Stomach (tissue), 9 donors: ENCODE results near the gene ARF1. TPM values are rescaled to one million over a fixed set of nuclear protein-coding genes. Genes with fewer than 3 reads are reported as not detected.

Source experiments
- DNase-seq, 2 donors: peaks; one replicate each; pipeline versions ENCODE4 v3.0.0 to v3.0.0-alpha.2; 2013 to 2019
- H3K27ac ChIP-seq, 5 donors: fragments of 200-600 bp in 4 of 5; sonication (generic) in 4 of 5; one replicate each; pipeline ENCODE4 v1.5.1; 2013 to 2019; ENCODE audit warnings: mild to moderate bottlenecking in 1 of 5, moderate library complexity in 1 of 5
- H3K27me3 ChIP-seq, 3 donors: fragments of 200-600 bp; sonication (generic); one replicate each; pipeline ENCODE4 v1.5.1; 2017 to 2019; ENCODE audit warnings: mixed run types in 1 of 3
- H3K36me3 ChIP-seq, 4 donors: fragments of 200-600 bp; sonication (generic); 1 replicate in 3 of 4; 2 replicates in 1 of 4; pipeline ENCODE4 v1.5.1; 2016 to 2019
- H3K4me1 ChIP-seq, 4 donors: fragments of 200-600 bp; sonication (generic); one replicate each; pipeline ENCODE4 v1.5.1; 2016 to 2019
- H3K4me3 ChIP-seq, 4 donors: fragments of 200-600 bp; sonication (generic) in 3 of 4; one replicate each; pipeline ENCODE4 v1.5.1; 2016 to 2019; ENCODE audit warnings: mild to moderate bottlenecking in 1 of 4
- H3K9me3 ChIP-seq, 4 donors: fragments of 200-600 bp; sonication (generic); one replicate each; pipeline ENCODE4 v1.5.1; 2016 to 2019
- EP300 ChIP-seq: sonication (generic); formaldehyde crosslinking; IDR thresholded peaks from one replicate; pipeline ENCODE4 v1.6.1; 2017; ENCODE audit warnings: antibody characterized with exemption
- POLR2A ChIP-seq, 4 donors: fragments of 450-650 bp; IDR thresholded peaks; one replicate each; pipeline ENCODE4 v1.6.1; 2016; ENCODE audit warnings: antibody characterized with exemption in 4 of 4, control low read depth in 2 of 4, mild to moderate bottlenecking in 1 of 4, moderate library complexity in 1 of 4
- POLR2AphosphoS5 ChIP-seq, 3 donors: sonication (generic); formaldehyde crosslinking; IDR thresholded peaks; one replicate each; pipeline ENCODE4 v1.6.1; 2016; ENCODE audit warnings: antibody characterized with exemption in 3 of 3
- WGBS, 5 donors: extraction: QIAGEN DNeasy Blood & Tissue Kit in 3 of 5; methylation state at CpG; one replicate each; pipeline versions ENCODE4 v1.1.5 to v1.1.7; 2013 to 2018; 5-methylcytosine and 5-hydroxymethylcytosine counted together
- intact Hi-C: fragments of 100-400 bp; cut with DNase I; formaldehyde crosslinking; loops from one replicate; pipeline ENCODE4 v1.15.1; 2023; ENCODE audit warnings: low total_unique reads
- polyA plus RNA-seq, 3 donors: library from polyadenylated mRNA; stranded (reverse); fragments of 200-250 nt; gene quantifications; one replicate each; pipeline ENCODE4 v1.2.3, GENCODE V29; 2013
- small RNA-seq, 4 donors: library from RNA; depleted of rRNA; stranded (forward); fragments of <200 nt; gene quantifications; one replicate each; pipeline ENCODE3, GENCODE V24; 2016
- total RNA-seq, 5 donors: library from RNA; depleted of rRNA; stranded (reverse); fragments of >200 nt; gene quantifications; one replicate each; pipeline versions ENCODE4 v1.1.0 to v1.2.3, GENCODE V29; 2014 to 2016
- TF ChIP-seq, protein P1 (sequence below), 7 experiments: fragments of 450-650 bp in 4 of 7; fragments of 200-600 bp in 3 of 7; sonication (generic) in 3 of 7; IDR thresholded peaks; one replicate each; pipeline ENCODE4 v1.5.1; 2016 to 2019; ENCODE audit warnings: antibody characterized with exemption in 7 of 7, control low read depth in 2 of 7, mild to moderate bottlenecking in 1 of 7
- donor health status: healthy with polysubstance abuse.
- donor health status: Bipolar disorder and iron deficiency.
- donor health status: healthy.

The ARF1 gene
- total and polyA plus RNA-seq, 8 donors = 111 to 310 (median 200) TPM

DNA sequence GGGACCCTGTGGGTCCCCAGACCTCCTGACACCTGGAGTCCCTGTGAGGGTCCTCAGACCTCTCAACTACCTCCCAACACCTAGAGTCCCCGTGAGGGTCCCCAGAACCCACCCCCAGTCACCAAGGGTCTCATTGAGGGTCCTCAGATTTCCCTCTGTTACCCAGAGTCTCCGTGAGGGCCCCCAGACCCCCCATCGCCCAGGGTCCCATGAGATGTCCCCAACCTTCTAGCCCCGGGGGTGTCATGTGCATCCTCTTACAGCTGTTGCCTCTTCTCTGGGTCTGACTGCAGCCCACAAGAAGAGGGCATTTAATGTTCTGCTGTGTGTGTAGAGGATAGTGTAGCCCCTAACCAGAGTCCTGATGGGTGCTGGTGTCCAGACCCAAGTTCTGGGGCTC lies 65.3 kb downstream of the ARF1 start:
- intact Hi-C loops = loop anchor here (10.0 kb wide), 1 partner anchor 53 kb away; no protein-coding TSS in a partner anchor
- TF ChIP-seq EP300 = no peak
- no peak for TF ChIP-seq POLR2A (IDR thresholded peaks at IDR 0.05)
- TF ChIP-seq, protein P1, sequence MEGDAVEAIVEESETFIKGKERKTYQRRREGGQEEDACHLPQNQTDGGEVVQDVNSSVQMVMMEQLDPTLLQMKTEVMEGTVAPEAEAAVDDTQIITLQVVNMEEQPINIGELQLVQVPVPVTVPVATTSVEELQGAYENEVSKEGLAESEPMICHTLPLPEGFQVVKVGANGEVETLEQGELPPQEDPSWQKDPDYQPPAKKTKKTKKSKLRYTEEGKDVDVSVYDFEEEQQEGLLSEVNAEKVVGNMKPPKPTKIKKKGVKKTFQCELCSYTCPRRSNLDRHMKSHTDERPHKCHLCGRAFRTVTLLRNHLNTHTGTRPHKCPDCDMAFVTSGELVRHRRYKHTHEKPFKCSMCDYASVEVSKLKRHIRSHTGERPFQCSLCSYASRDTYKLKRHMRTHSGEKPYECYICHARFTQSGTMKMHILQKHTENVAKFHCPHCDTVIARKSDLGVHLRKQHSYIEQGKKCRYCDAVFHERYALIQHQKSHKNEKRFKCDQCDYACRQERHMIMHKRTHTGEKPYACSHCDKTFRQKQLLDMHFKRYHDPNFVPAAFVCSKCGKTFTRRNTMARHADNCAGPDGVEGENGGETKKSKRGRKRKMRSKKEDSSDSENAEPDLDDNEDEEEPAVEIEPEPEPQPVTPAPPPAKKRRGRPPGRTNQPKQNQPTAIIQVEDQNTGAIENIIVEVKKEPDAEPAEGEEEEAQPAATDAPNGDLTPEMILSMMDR (IDR thresholded peaks at IDR 0.05) = no peak
- no peak for TF ChIP-seq POLR2AphosphoS5 (IDR thresholded peaks at IDR 0.05)
- Histone ChIP-seq H3K9me3 (no peaks in the 10 kb centered on the region), H3K27me3 (no peaks in the 10 kb centered on the region), H3K4me1 (peaks cover 52 to 93% (median 74%) of the 10 kb centered on the region in 4 donors), H3K4me3 (no peak overlapping the region), H3K36me3 (peaks cover 29 to 48% (median 46%) of the 10 kb centered on the region in 4 donors), H3K27ac (peak overlapping the region in 4 of 5 donors; percentile 79 to 93 (median 88))
- DNase-seq = no peak
- 76 to 96% (median 92%) methylated on average over 4 of the region's 4 CpGs for WGBS, 5 donors

DNA sequence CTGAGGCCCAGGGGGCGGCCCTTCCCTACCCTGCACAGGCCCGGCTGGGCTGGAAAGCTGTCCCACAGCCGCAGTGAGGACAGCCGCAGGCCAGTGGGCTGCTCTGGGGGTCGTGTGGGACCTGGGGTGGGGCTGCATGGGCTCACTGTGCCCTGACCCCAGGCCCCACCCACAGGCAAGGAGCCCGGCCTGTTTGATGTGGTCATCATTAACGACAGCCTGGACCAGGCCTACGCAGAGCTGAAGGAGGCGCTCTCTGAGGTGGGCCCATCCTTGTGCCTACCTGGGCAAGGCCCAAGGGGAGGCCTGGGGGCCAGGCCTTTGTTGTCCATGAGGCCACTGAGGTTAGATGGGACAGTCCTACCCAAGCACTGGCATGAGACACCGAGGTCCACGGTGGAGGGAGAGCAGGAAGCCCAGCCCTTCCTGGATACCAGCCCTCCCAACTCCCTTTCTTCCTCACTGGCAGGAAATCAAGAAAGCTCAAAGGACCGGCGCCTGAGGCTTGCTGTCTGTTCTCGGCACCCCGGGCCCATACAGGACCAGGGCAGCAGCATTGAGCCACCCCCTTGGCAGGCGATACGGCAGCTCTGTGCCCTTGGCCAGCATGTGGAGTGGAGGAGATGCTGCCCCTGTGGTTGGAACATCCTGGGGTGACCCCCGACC lies 65.8 kb downstream of the ARF1 start:
- peaks cover 29 to 48% (median 46%) of the 10 kb centered on the region in 4 donors for H3K36me3 ChIP-seq
- peak overlapping the region in 4 of 5 donors; percentile 79 to 93 (median 88) for H3K27ac ChIP-seq
- 53 to 62% (median 56%) methylated on average over 11 to 18 of the region's 18 CpGs for WGBS, 5 donors
- no peaks in the 10 kb centered on the region for H3K27me3 ChIP-seq
- no peak overlapping the region for H3K4me3 ChIP-seq
- peak in 1 of 2 donors; percentile 39 for DNase-seq
- H3K4me1 ChIP-seq = peaks cover 46 to 88% (median 69%) of the 10 kb centered on the region in 4 donors
- no peak for TF ChIP-seq POLR2A (IDR thresholded peaks at IDR 0.05)
- no peak for TF ChIP-seq POLR2AphosphoS5 (IDR thresholded peaks at IDR 0.05)
- TF ChIP-seq, protein P1 (IDR thresholded peaks at IDR 0.05) = no peak
- TF ChIP-seq EP300 = no peak
- no peaks in the 10 kb centered on the region for H3K9me3 ChIP-seq
- intact Hi-C loops = loop anchor here (10.0 kb wide), 1 partner anchor 54 kb away; no protein-coding TSS in a partner anchor

Small RNA genes lying within 50 kb of the gene (small RNA-seq; reads per million reads assigned to genes)
- 0 reads per million in 4 donors for gene AL359510.1

Other genes with a start within 250 kb of the ARF1 start
- gene WNT9A, start 134.8 kb upstream of the ARF1 start, total RNA-seq = 10 to 100 TPM in 1 of 5 donors, 1 to 10 TPM in 4; 1.7 to 22.2 (median 4.3) TPM
- 1 to 10 TPM; 1.1 to 2.0 (median 1.1) TPM for gene WNT9A, start 134.8 kb upstream of the ARF1 start, polyA plus RNA-seq
- not detected for gene WNT3A, start 75.7 kb upstream of the ARF1 start, total RNA-seq
- under 1 TPM in 2 of 3 donors, not detected in 1; 0.31 to 0.90 TPM for gene WNT3A, start 75.7 kb upstream of the ARF1 start, polyA plus RNA-seq
- gene C1orf35, start 20.6 kb downstream of the ARF1 start, total RNA-seq = 10 to 100 TPM in 2 of 5 donors, 1 to 10 TPM in 2, under 1 TPM in 1; 0.58 to 94.7 (median 5.0) TPM
- 10 to 100 TPM; 12.8 to 30.5 (median 20.0) TPM for gene C1orf35, start 20.6 kb downstream of the ARF1 start, polyA plus RNA-seq
- 100 to 1,000 TPM in 1 of 5 donors, 10 to 100 TPM in 4; 18.7 to 101 (median 77.4) TPM for gene MRPL55, start 26.6 kb downstream of the ARF1 start, total RNA-seq
- gene MRPL55, start 26.6 kb downstream of the ARF1 start, polyA plus RNA-seq = 100 to 1,000 TPM; 136 to 158 (median 156) TPM
- 100 to 1,000 TPM; 179 to 326 (median 230) TPM for gene GUK1, start 57.6 kb downstream of the ARF1 start, total RNA-seq
- 100 to 1,000 TPM; 457 to 613 (median 592) TPM for gene GUK1, start 57.6 kb downstream of the ARF1 start, polyA plus RNA-seq
- 10 to 100 TPM in 1 of 5 donors, 1 to 10 TPM in 2, not detected in 2; 1.3 to 26.6 (median 1.7) TPM for gene GJC2, start 67.2 kb downstream of the ARF1 start, total RNA-seq
- 1 to 10 TPM in 1 of 3 donors, under 1 TPM in 2; 0.46 to 1.8 (median 0.87) TPM for gene GJC2, start 67.2 kb downstream of the ARF1 start, polyA plus RNA-seq
- gene IBA57, start 83.1 kb downstream of the ARF1 start, total RNA-seq = 1 to 10 TPM; 1.2 to 6.1 (median 5.0) TPM
- 1 to 10 TPM; 1.4 to 5.3 (median 3.7) TPM for gene IBA57, start 83.1 kb downstream of the ARF1 start, polyA plus RNA-seq
- gene OBSCN, start 125.3 kb downstream of the ARF1 start, total RNA-seq = 100 to 1,000 TPM in 1 of 5 donors, 10 to 100 TPM in 4; 24.6 to 111 (median 39.1) TPM
- gene OBSCN, start 125.3 kb downstream of the ARF1 start, polyA plus RNA-seq = 10 to 100 TPM in 1 of 3 donors, 1 to 10 TPM in 2; 7.2 to 19.7 (median 7.7) TPM